ENCODE results near the gene SLC48A1.
"Not testable (repeated sequence)": the region's sequence is repeated elsewhere in the genome, so short reads cannot be mapped to it uniquely, and the experiment has no call there.

The SLC48A1 gene

DNA sequence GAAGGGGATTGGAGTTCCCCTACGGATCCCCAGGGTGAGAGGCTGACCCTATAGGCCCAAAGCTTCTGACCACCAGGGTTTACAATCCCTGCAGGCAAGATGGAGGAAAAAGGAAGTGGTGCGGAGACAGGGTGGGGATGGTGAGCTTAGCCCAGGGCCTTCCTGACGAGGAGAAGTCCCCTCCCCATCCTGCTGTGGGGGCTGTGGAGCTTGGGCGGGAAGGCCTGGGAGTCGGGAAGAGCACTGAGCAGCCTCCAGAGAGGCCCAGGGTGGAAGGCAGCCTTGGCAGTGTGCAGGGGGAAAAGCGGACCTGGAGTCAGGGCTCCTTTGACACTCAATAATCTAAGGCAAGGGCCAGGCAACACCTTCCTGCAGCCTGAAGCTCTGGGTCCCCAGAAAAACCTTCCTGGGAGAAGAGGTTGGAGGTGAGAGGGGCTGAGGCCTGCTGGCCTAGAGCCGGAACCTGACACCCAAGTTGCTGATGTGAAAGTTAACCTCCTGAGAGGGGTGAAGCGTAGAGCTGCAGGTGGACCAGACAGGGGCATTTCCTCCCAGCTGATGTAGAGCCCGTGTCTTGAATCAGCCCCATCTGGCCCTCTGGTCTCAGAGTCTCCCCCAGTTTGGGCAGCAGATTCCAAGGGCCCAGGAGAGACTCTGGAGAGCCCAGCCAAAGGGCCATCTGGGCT is 40.6 kb downstream of the SLC48A1 start:
- H3K27ac ChIP-seq, result no peak overlapping the region
- TF ChIP-seq, protein P1, sequence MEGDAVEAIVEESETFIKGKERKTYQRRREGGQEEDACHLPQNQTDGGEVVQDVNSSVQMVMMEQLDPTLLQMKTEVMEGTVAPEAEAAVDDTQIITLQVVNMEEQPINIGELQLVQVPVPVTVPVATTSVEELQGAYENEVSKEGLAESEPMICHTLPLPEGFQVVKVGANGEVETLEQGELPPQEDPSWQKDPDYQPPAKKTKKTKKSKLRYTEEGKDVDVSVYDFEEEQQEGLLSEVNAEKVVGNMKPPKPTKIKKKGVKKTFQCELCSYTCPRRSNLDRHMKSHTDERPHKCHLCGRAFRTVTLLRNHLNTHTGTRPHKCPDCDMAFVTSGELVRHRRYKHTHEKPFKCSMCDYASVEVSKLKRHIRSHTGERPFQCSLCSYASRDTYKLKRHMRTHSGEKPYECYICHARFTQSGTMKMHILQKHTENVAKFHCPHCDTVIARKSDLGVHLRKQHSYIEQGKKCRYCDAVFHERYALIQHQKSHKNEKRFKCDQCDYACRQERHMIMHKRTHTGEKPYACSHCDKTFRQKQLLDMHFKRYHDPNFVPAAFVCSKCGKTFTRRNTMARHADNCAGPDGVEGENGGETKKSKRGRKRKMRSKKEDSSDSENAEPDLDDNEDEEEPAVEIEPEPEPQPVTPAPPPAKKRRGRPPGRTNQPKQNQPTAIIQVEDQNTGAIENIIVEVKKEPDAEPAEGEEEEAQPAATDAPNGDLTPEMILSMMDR (conservative IDR thresholded peaks at IDR 0.05), result no peak

DNA sequence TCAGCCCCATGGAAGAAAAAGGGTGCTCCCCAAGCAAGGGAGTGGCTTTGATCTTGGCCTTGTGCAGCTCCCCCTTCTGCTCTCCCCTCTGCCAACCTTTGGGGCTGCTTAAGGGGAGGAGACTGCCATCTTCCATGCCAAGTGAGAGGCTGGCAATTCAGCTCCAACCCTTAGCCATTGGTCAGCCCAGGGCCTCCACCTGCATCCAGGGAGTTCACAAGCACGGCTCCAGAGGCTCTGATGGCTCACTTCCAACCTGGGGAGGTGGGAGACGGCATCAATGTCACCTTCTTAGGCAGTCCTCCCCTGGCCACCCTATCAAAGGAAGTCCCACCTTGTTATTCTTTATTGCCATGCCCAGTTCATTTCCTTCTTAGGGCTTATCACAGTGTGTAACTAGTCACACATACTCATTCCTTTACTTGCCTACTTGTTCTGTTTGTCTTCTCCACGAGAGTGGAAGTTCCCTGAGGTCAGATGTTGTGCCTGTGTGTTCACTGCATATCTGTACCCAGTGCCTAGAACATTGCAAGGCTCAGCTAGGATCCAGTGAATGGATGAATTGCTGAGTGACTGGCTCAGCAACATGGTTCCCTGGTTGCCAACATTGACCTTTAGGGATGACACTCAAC is 41.6 kb downstream of the SLC48A1 start:
- no peak overlapping the region for H3K27ac ChIP-seq
- TF ChIP-seq, protein P1 (conservative IDR thresholded peaks at IDR 0.05), result no peak

DNA sequence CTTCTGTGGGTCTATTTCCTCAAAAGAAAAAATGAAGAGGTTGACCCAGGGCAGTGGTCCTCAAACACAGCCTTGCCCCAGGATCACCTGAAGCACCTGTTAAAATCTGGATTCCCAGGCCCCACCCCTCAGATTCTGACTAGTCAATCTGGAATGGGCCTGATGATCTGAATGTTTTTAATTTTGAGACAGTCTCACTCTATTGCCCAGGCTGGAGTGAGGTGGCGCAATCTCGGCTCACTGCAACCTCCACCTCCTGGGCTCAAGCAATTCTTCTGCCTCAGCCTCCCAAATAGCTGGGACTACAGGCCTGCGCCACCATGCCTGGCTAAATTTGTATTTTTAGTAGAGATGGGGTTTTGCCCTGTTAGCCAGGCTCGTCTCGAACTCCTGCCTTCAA is 42.4 kb downstream of the SLC48A1 start:
- H3K27ac ChIP-seq, result not testable (repeated sequence)

DNA sequence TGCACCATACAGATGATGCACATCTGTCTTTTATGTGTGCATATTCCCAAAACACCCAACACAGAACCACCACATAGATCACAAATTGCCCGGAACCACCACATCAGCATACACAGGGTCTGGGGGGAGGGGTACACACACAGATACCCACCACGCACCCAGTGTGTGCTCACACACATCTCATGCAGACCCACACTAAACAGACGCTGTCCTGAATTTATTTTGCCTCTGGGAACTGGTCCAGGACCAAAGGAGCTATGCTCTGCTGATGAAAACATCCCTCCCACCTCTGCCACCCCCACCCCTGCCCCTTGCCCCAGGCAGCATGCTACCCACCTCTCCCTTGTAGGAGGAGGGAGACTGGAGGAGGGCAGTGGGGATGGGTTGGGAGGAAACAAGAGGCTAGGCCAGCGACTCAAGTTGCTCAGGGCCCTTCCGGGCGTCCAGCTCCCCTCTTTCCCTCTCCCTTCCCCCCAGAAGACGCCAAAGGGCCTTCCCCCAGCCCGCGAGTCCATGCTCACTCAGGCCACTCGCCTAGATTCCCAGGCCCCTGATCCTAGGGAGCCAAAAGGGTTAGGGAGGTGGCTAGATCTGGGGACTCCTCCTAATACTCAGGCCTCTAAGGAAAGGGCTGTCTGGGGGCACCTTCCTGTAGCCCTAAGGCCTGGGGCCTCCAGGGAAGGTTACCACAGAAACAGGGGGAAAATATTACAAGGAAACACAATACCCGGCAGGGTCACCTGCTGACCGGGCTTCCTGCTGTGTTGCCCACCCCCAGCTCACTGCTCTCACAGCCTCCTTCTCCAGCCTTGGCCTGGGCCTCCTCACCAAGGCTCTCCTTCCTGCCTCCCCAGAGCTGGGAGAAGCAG is 43.6 kb downstream of the SLC48A1 start:
- TF ChIP-seq, protein P1 (conservative IDR thresholded peaks at IDR 0.05), result no peak
- no peak overlapping the region for H3K27ac ChIP-seq

DNA sequence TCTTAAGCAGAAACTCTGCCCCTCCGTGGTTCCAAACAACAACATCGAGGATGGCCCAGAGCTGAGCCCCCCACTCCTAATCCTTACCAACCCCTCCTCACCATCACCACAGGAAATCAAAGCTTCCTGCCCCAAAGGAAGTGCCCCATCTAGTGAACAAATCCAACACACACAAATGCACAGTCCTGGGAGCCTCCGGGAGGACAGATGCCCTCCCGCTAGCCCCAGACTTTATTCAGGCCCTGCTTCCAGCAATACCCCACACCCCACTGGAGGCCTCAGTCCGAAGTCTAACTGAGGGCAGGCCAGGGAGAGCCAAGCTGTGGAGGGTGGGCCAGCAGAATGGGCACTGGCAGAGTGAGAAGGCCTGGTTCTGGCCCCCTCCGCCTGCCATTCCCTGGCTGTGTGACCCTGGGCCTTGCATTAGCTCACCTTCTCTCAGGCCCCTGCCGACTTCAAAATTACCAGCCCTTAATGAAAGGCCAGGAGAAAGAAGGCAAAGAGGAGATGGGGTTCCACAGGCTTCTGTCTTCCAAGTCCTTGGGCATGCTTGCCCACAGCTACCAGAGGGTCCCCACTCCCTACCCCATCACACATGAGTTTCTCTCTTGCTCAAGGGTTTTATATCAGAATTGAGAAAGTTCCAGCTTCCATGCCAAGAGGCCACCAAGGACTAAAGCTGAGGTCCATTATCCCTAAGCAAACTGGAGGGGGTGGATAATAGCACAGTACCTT is 44.4 kb downstream of the SLC48A1 start:
- TF ChIP-seq, protein P1 (conservative IDR thresholded peaks at IDR 0.05), result peak; percentile 14; the same call in 1 of the 2 replicates
- H3K27ac ChIP-seq, result 0 out of 2 replicates have a peak overlapping the region, but pooled peaks have one; percentile 14

DNA sequence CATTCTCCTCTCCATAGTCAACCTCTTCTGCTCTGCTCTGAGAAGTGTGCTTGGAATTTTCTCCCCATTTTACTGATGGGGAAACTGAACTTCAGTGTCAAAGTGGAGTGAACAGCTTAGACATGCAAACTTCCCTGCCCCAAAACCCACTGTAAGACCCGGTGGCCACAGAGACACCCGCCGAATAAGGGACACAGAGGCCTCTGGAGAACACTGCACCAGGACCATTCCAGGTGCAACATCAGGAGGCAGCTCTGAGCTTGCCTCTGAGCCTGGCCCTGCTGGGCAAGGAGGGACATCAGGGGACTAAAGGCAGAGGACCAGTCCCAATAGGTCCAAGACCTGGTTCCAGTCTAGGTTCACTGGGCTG is 45.0 kb downstream of the SLC48A1 start:
- TF ChIP-seq, protein P1 (conservative IDR thresholded peaks at IDR 0.05), result no peak

DNA sequence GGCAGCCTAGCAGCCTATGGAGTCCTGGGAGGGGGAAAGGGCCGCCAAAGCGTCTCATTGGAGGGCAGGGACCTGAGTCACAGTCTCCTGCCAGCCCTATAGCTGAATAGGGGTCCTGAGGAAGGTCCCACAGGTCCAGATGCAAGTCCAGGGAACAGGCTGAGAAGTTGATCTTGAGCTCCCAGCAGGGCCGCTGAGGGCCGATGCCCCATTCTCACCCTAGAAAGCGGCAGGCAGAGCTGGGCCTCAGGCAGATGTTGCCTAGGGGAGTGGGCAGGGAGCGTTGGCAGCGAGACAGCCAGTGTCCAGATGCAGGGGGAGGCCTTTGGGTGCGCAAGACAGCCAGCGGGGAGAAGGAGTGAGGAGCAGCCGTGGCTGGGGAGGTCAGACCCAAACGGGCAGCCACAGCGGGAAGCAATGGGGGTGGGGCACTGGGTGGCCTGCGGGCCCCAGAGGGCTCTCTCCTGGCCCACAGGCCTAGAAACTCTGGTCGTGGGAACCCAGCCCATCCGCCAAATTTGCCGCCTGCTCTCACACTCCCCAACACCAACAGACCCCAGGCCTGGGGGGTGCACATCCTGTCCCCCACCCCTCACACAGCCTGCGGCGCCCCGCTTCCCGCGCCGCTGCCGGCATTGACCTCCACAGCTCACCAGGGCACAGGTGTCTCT is 45.6 kb downstream of the SLC48A1 start:
- TF ChIP-seq, protein P1 (conservative IDR thresholded peaks at IDR 0.05), result no peak
- H3K27ac ChIP-seq, result peak overlapping the region; percentile 94

More for the DNA sequence above, 45.0 kb downstream of the SLC48A1 start:
- no peak overlapping the region for H3K27ac ChIP-seq

Measured in VCaP (cell line).